HepG2 (cell line): ENCODE results near the gene PACS2. TPM values are rescaled to one million over a fixed set of nuclear protein-coding genes. Genes with fewer than 3 reads are reported as not detected.

Source experiments
- ATAC-seq: fragments of 200-7000 bp; cut with Tn5 transposase; 3 replicates; pipeline ENCODE4 v1.9.1; 2020; ENCODE audit warnings: mild to moderate bottlenecking, moderate library complexity
- BruUV-seq: library from RNA; stranded (reverse); fragments of 400-500 nt; replicated peaks from 2 replicates; lab custom pipeline; 2021; lab: Mats Ljungman, UMichigan
- CTCF ChIA-PET: fragments of 300-600 bp; formaldehyde crosslinking; extraction: SDS; loops from one replicate; lab custom pipeline; 2021; ENCODE audit warnings: low total read pairs, inconsistent platforms, low intra/inter-chr PET ratio; lab: Yijun Ruan, JAX
- POLR2A ChIA-PET: fragments of 350-600 bp; sonication (Branson Sonifier 250); formaldehyde crosslinking; loops from one replicate; lab custom pipeline; 2020; ENCODE audit warnings: antibody characterized with exemption, inconsistent platforms; lab: Yijun Ruan, JAX
- DNase-seq: peaks from one replicate; pipeline ENCODE4 v3.0.0-alpha.2; 2015; ENCODE audit warnings: low spot score
- FAIRE-seq: peaks from 3 replicates; lab custom pipeline; 2011; peaks lifted over from hg19 to GRCh38; lab: Jason Lieb, UNC
- H2AFZ ChIP-seq: one replicate; pipeline ENCODE4 v1.6.1; 2011; ENCODE audit warnings: low read length, inconsistent platforms
- H3K27ac ChIP-seq: fragments of 300-600 bp; 3 replicates; pipeline ENCODE4 v1.8.0; 2011; ENCODE audit warnings: mixed run types, mild to moderate bottlenecking, mixed read lengths, low read length, inconsistent platforms; ENCODE audit not compliant: insufficient read depth; ENCODE audit errors: extremely low read length
- H3K27me3 ChIP-seq, 2 experiments: fragments of 200-600 bp in 1 of 2; 2 replicates in 1 of 2; 3 replicates in 1 of 2; pipeline versions ENCODE4 v1.6.0 to v1.8.0; 2011; ENCODE audit warnings: low read length in 2 of 2, mild to moderate bottlenecking in 2 of 2, moderate library complexity in 2 of 2, inconsistent platforms in 1 of 2; ENCODE audit not compliant: insufficient read depth in 2 of 2, control insufficient read depth in 1 of 2
- H3K36me3 ChIP-seq, 2 experiments: fragments of 200-600 bp in 1 of 2; replicated peaks in 1 of 2; 2 replicates in 1 of 2; 3 replicates in 1 of 2; pipeline versions ENCODE4 v1.5.1 to v1.8.0; 2011; ENCODE audit warnings: low read length in 2 of 2, inconsistent platforms in 1 of 2; ENCODE audit not compliant: insufficient read depth in 2 of 2, control insufficient read depth in 1 of 2
- H3K4me1 ChIP-seq: 2 replicates; pipeline ENCODE4 v1.5.1; 2012; ENCODE audit warnings: low read length, inconsistent platforms; ENCODE audit not compliant: insufficient read depth
- H3K4me2 ChIP-seq: 2 replicates; pipeline ENCODE4 v1.6.0; 2011; ENCODE audit warnings: low read depth, low read length, inconsistent platforms
- H3K4me3 ChIP-seq, 3 experiments: fragments of 200-600 bp in 1 of 3; sonication (generic), shearing (Covaris generic) in 1 of 3; replicated peaks in 1 of 3; 2 replicates each; pipeline ENCODE4 v1.5.1; 2011 to 2016; ENCODE audit warnings: low read length in 3 of 3, inconsistent platforms in 2 of 3, low read depth in 2 of 3, mild to moderate bottlenecking in 2 of 3, control low read depth in 1 of 3, mixed read lengths in 1 of 3; ENCODE audit not compliant: insufficient read depth in 1 of 3
- H3K79me2 ChIP-seq: one replicate; pipeline ENCODE4 v1.6.1; 2011; ENCODE audit warnings: low read length, inconsistent platforms; ENCODE audit not compliant: insufficient read depth
- H3K9ac ChIP-seq: 2 replicates; pipeline ENCODE4 v1.6.0; 2011; ENCODE audit warnings: mild to moderate bottlenecking, low read depth, low read length, inconsistent platforms; ENCODE audit not compliant: insufficient read depth
- H3K9me3 ChIP-seq: 2 replicates; pipeline ENCODE4 v1.5.1; 2012; ENCODE audit warnings: mild to moderate bottlenecking, low read length
- H4K20me1 ChIP-seq: 2 replicates; pipeline ENCODE4 v1.6.0; 2011; ENCODE audit warnings: inconsistent platforms, mild to moderate bottlenecking, low read length, moderate library complexity; ENCODE audit not compliant: insufficient read depth
- FOSL2 ChIP-seq: sonication (generic); formaldehyde crosslinking; IDR thresholded peaks from 2 replicates; pipeline ENCODE4 v1.4.0; 2020; ENCODE audit warnings: missing genetic modification reagents
- GABPB1 ChIP-seq: IDR thresholded peaks from 2 replicates; pipeline ENCODE4 v1.6.1; 2016; ENCODE audit warnings: mild to moderate bottlenecking, missing genetic modification reagents, moderate library complexity, missing compliant biosample characterization
- HDAC6 ChIP-seq: fragments of 200-600 bp; sonication (generic); IDR thresholded peaks from 2 replicates; pipeline ENCODE4 v1.7.0; 2017; ENCODE audit warnings: mild to moderate bottlenecking, antibody characterized with exemption, low read length, low read depth
- IKZF1 ChIP-seq: fragments of 450-650 bp; IDR thresholded peaks from 2 replicates; pipeline ENCODE4 v1.7.1; 2016
- SIX4 ChIP-seq: sonication (generic); formaldehyde crosslinking; IDR thresholded peaks from 2 replicates; pipeline ENCODE4 v1.4.0; 2020; ENCODE audit warnings: missing genetic modification reagents
- ZNF607 ChIP-seq: sonication (generic); formaldehyde crosslinking; IDR thresholded peaks from 2 replicates; pipeline ENCODE4 v1.5.1; 2020; ENCODE audit warnings: missing genetic modification reagents, mild to moderate bottlenecking, borderline replicate concordance
- ZNF629 ChIP-seq: sonication (generic); formaldehyde crosslinking; conservative IDR thresholded peaks from 2 replicates; pipeline ENCODE4 v1.5.0; 2020; ENCODE audit warnings: missing genetic modification reagents
- WGBS: methylation state at CpG from one replicate; pipeline ENCODE4 v1.1.6; 2017; ENCODE audit warnings: low lambda C conversion rate; 5-methylcytosine and 5-hydroxymethylcytosine counted together
- in situ Hi-C: cut with HindIII; loops from 2 replicates; pipeline ENCODE4 v1.10.0; 2017; ENCODE audit warnings: low pct_unique_long_range_greater_than_20kb; ENCODE audit not compliant: extremely low pct_ligation_motif_present
- intact Hi-C: fragments of 100-400 bp; cut with micrococcal nuclease; formaldehyde crosslinking; loops from one replicate; pipeline ENCODE4 v1.10.0; 2022; ENCODE audit not compliant: unreplicated experiment
- polyA plus RNA-seq, 8 experiments: library from polyadenylated mRNA; depleted of rRNA in 3 of 8; stranded (reverse) in 7 of 8; unstranded in 1 of 8; fragments of >200 nt; fragmentation: Illumina TruSeq in 4 of 8; extraction: Trizol in 4 of 8; gene quantifications; 2 replicates each; pipeline versions ENCODE4 v1.2.1 to v1.2.3, GENCODE V29; 2011 to 2016; ENCODE audit warnings: low read depth in 4 of 8, missing spikeins in 1 of 8, mixed read lengths in 1 of 8; ENCODE audit not compliant: insufficient read depth in 1 of 8
- total RNA-seq, 5 experiments: library from RNA; depleted of rRNA; stranded (reverse); fragments of >200 nt; fragmentation: Illumina TruSeq; extraction: Trizol; gene quantifications; 2 replicates each; pipeline ENCODE4 v1.2.3, GENCODE V29; 2016; ENCODE audit warnings: low read depth in 1 of 5
- TF ChIP-seq, protein P1 (sequence below): IDR thresholded peaks from 2 replicates; pipeline ENCODE4 v1.6.1; 2016; ENCODE audit warnings: low read depth, missing genetic modification reagents, missing compliant biosample characterization
- TF ChIP-seq, protein P2 (sequence below): sonication (generic); formaldehyde crosslinking; IDR thresholded peaks from 2 replicates; pipeline ENCODE4 v1.5.0; 2020; ENCODE audit warnings: mild to moderate bottlenecking, missing genetic modification reagents
- TF ChIP-seq, protein P3 (sequence below): sonication (generic); formaldehyde crosslinking; IDR thresholded peaks from 2 replicates; pipeline ENCODE4 v1.4.0; 2020; ENCODE audit warnings: missing genetic modification reagents; ENCODE audit errors: not compliant biosample characterization

Gene PACS2
- total and polyA plus RNA-seq, 2 of the 13 experiments (the other 11 are each of a cell fraction or from before 2014, with no cell fraction given): 23.6 to 27.6 TPM

DNA sequence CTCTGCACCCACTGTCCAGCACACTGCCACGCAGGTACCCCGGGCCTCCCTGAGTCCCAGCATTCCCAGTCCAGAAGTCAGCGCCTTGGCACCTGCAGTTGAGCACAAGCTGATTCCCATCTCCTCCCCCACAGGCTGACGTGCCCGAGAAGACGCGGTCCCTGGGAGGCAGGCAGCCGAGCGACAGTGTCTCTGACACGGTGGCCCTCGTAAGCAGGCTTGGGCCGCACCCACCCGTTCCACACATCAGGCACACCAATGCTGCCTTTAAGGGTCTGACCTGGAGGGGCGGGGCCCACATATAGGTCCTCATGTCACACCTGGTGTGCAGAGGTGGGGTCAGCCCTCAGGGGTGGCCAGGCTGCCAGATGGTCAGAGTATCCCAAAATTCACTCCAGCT lies 65.4 kb downstream of the PACS2 start:
- H2AFZ ChIP-seq: no peak overlapping the region
- FAIRE-seq (no peak), DNase-seq (no peak), ATAC-seq (no peak)
- H3K9me3 ChIP-seq: no peaks in the 10 kb centered on the region
- H3K9ac ChIP-seq: no peak overlapping the region
- TF ChIP-seq ZNF629 (CRISPR knock-in tag): no peak
- no peak overlapping the region for H3K4me2 ChIP-seq
- intact Hi-C loops: no loop called here
- H3K27ac ChIP-seq: no peak overlapping the region
- 100% methylated on average over 10 of the region's 14 CpGs for WGBS
- H3K4me3 ChIP-seq: no peak overlapping the region
- in situ Hi-C loops: loop anchor here (5.0 kb wide), 2 partner anchors 107 to 152 kb away; partner anchors contain the start of gene CRIP1
- ChIA-PET POLR2A (no interaction called here), CTCF (no interaction called here)
- no TSS peak for BruUV-seq
- H3K27me3 ChIP-seq: no peaks in the 10 kb centered on the region
- no peaks in the 10 kb centered on the region for H3K79me2 ChIP-seq
- no peaks in the 10 kb centered on the region for H3K36me3 ChIP-seq
- no peaks in the 10 kb centered on the region for H3K4me1 ChIP-seq
- no peaks in the 10 kb centered on the region for H4K20me1 ChIP-seq

DNA sequence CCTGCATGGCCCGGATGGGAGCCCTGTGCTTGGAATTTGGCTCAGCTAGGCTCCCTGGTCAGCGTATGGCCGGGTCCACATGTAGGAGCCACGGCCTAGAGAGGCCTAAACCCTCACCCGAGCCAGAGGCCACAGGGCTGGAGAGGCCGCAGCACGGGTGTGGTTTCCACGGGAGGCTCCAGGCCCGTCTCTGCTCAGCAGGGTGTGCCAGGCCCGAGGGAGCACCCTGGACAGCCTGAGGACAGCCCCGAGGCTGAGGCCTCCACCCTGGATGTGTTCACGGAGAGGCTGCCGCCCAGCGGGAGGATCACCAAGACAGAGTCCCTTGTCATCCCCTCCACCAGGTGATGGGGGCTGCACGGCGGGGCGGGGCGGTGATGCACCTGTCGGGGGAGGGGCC lies 66.2 kb downstream of the PACS2 start:
- CTCF ChIA-PET: no interaction called here
- intact Hi-C loops: no loop called here
- BruUV-seq: no TSS peak
- TF ChIP-seq, protein P1, sequence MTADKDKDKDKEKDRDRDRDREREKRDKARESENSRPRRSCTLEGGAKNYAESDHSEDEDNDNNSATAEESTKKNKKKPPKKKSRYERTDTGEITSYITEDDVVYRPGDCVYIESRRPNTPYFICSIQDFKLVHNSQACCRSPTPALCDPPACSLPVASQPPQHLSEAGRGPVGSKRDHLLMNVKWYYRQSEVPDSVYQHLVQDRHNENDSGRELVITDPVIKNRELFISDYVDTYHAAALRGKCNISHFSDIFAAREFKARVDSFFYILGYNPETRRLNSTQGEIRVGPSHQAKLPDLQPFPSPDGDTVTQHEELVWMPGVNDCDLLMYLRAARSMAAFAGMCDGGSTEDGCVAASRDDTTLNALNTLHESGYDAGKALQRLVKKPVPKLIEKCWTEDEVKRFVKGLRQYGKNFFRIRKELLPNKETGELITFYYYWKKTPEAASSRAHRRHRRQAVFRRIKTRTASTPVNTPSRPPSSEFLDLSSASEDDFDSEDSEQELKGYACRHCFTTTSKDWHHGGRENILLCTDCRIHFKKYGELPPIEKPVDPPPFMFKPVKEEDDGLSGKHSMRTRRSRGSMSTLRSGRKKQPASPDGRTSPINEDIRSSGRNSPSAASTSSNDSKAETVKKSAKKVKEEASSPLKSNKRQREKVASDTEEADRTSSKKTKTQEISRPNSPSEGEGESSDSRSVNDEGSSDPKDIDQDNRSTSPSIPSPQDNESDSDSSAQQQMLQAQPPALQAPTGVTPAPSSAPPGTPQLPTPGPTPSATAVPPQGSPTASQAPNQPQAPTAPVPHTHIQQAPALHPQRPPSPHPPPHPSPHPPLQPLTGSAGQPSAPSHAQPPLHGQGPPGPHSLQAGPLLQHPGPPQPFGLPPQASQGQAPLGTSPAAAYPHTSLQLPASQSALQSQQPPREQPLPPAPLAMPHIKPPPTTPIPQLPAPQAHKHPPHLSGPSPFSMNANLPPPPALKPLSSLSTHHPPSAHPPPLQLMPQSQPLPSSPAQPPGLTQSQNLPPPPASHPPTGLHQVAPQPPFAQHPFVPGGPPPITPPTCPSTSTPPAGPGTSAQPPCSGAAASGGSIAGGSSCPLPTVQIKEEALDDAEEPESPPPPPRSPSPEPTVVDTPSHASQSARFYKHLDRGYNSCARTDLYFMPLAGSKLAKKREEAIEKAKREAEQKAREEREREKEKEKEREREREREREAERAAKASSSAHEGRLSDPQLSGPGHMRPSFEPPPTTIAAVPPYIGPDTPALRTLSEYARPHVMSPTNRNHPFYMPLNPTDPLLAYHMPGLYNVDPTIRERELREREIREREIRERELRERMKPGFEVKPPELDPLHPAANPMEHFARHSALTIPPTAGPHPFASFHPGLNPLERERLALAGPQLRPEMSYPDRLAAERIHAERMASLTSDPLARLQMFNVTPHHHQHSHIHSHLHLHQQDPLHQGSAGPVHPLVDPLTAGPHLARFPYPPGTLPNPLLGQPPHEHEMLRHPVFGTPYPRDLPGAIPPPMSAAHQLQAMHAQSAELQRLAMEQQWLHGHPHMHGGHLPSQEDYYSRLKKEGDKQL (CRISPR knock-in tag): no peak
- TF ChIP-seq, protein P2, sequence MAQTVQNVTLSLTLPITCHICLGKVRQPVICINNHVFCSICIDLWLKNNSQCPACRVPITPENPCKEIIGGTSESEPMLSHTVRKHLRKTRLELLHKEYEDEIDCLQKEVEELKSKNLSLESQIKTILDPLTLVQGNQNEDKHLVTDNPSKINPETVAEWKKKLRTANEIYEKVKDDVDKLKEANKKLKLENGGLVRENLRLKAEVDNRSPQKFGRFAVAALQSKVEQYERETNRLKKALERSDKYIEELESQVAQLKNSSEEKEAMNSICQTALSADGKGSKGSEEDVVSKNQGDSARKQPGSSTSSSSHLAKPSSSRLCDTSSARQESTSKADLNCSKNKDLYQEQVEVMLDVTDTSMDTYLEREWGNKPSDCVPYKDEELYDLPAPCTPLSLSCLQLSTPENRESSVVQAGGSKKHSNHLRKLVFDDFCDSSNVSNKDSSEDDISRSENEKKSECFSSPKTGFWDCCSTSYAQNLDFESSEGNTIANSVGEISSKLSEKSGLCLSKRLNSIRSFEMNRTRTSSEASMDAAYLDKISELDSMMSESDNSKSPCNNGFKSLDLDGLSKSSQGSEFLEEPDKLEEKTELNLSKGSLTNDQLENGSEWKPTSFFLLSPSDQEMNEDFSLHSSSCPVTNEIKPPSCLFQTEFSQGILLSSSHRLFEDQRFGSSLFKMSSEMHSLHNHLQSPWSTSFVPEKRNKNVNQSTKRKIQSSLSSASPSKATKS (CRISPR knock-in tag): no peak
- TF ChIP-seq SIX4 (CRISPR knock-in tag) (no peak), FOSL2 (CRISPR knock-in tag) (no peak), IKZF1 (no peak), HDAC6 (no peak), GABPB1 (CRISPR knock-in tag) (no peak), ZNF607 (no peak)
- TF ChIP-seq, protein P3, sequence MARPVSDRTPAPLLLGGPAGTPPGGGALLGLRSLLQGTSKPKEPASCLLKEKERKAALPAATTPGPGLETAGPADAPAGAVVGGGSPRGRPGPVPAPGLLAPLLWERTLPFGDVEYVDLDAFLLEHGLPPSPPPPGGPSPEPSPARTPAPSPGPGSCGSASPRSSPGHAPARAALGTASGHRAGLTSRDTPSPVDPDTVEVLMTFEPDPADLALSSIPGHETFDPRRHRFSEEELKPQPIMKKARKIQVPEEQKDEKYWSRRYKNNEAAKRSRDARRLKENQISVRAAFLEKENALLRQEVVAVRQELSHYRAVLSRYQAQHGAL (CRISPR knock-in tag): no peak

More for the DNA sequence above, 66.2 kb downstream of the PACS2 start:
- FAIRE-seq (no peak), ATAC-seq (no peak), DNase-seq (no peak)
- no peaks in the 10 kb centered on the region for H3K27me3 ChIP-seq
- no peaks in the 10 kb centered on the region for H3K36me3 ChIP-seq
- no peak overlapping the region for H3K9ac ChIP-seq
- no peaks in the 10 kb centered on the region for H4K20me1 ChIP-seq
- no peak overlapping the region for H3K4me3 ChIP-seq
- 90% methylated on average over 4 of the region's 19 CpGs for WGBS
- POLR2A ChIA-PET: no interaction called here
- in situ Hi-C loops: no loop called here
- H2AFZ ChIP-seq: no peak overlapping the region
- H3K4me2 ChIP-seq: no peak overlapping the region
- no peak overlapping the region for H3K27ac ChIP-seq
- no peaks in the 10 kb centered on the region for H3K79me2 ChIP-seq
- no peaks in the 10 kb centered on the region for H3K9me3 ChIP-seq
- no peaks in the 10 kb centered on the region for H3K4me1 ChIP-seq
